Effector memory CD8-positive, alpha-beta T cell (primary cell): Measurements from ENCODE around the gene ZNF8.
"Not testable (repeated sequence)": the region's sequence is repeated elsewhere in the genome, so short reads cannot be mapped to it uniquely, and the experiment has no call there.

Experiments
- ATAC-seq: fragments of 150-1000 bp; cut with Tn5 transposase; replicated peaks from 2 replicates; pipeline ENCODE4 v1.10.0; 2021; ENCODE audit warnings: mild to moderate bottlenecking, moderate library complexity
- DNase-seq, 3 experiments: peaks; one replicate each; pipeline ENCODE4 v3.0.0; 2021
- H3K27ac Mint-ChIP-seq, 2 donors: one replicate each; pipeline ENCODE4 v1.8.0; 2022; ENCODE audit warnings: mild to moderate bottlenecking in 2 of 2, mixed read lengths in 2 of 2, moderate library complexity in 2 of 2
- H3K27me3 Mint-ChIP-seq, 2 donors: one replicate each; pipeline ENCODE4 v1.8.0; 2022; ENCODE audit warnings: mixed read lengths in 2 of 2
- H3K36me3 Mint-ChIP-seq: one replicate; pipeline ENCODE4 v1.8.0; 2022; ENCODE audit warnings: mild to moderate bottlenecking, moderate library complexity, mixed read lengths; ENCODE audit not compliant: insufficient read depth
- H3K4me1 Mint-ChIP-seq, 2 donors: one replicate each; pipeline ENCODE4 v1.8.0; 2022; ENCODE audit warnings: low read depth in 2 of 2, mixed read lengths in 2 of 2
- H3K4me3 Mint-ChIP-seq, 2 donors: one replicate each; pipeline ENCODE4 v1.8.0; 2022; ENCODE audit warnings: mild to moderate bottlenecking in 2 of 2, mixed read lengths in 2 of 2, moderate library complexity in 2 of 2
- H3K9me3 Mint-ChIP-seq, 2 donors: one replicate each; pipeline ENCODE4 v1.8.0; 2022; ENCODE audit warnings: mixed read lengths in 2 of 2
- total RNA-seq, 9 experiments: gene quantifications; one replicate each; lab custom pipeline; 2026; lab: John Stamatoyannopoulos, UW

Gene ZNF8
- total RNA-seq: 10.9 to 37.8 (median 14.9) reads per million in 9 experiments

GRCh38 chr19:58278541-58279041, at the start of gene ZNF8:
TSS of gene ZNF8 (plus strand) at chr19:58278955. CDS start at chr19:58279082, 127 bp downstream.
- peak within 1 kb of the TSS; percentile 90 to 91 for H3K4me3 Mint-ChIP-seq
- H3K36me3 Mint-ChIP-seq: peaks cover 22% of the 10 kb centered on the region
- no peaks in the 10 kb centered on the region for H3K9me3 Mint-ChIP-seq
- H3K4me1 Mint-ChIP-seq: peaks cover 30 to 42% of the 10 kb centered on the region in 2 donors
- ATAC-seq: peak; percentile 94
- DNase-seq: peak; percentile 91 to 97 (median 96)
- H3K27ac Mint-ChIP-seq: peak within 1 kb of the TSS; percentile 81 to 91
- H3K27me3 Mint-ChIP-seq: no peaks in the 10 kb centered on the region

- peaks cover 24% of the 10 kb centered on the region for H3K36me3 Mint-ChIP-seq
- peak overlapping the region; percentile 96 for H3K27ac Mint-ChIP-seq
- peak overlapping the region; percentile 95 to 97 for H3K4me3 Mint-ChIP-seq
- H3K9me3 Mint-ChIP-seq: peaks cover 1 to 10% of the 10 kb centered on the region in 2 donors
- ATAC-seq (peak; percentile 24), DNase-seq (no peak)
- no peaks in the 10 kb centered on the region for H3K27me3 Mint-ChIP-seq
- H3K4me1 Mint-ChIP-seq: peaks cover 20 to 23% of the 10 kb centered on the region in 2 donors
These were observed 49.5 kb upstream of the ZNF8 start for GRCh38 chr19:58229255-58229639.

GRCh38 chr19:58237324-58237723, 41.4 kb upstream of the ZNF8 start:
- DNase-seq (no peak), ATAC-seq (no peak)
- Mint-ChIP-seq H3K27me3 (no peaks in the 10 kb centered on the region), H3K4me3 (no peak overlapping the region), H3K4me1 (peaks cover 0 to 4% of the 10 kb centered on the region in 2 donors), H3K36me3 (peaks cover 41% of the 10 kb centered on the region), H3K9me3 (peaks cover 0 to 7% of the 10 kb centered on the region in 2 donors), H3K27ac (no peak overlapping the region)

- Mint-ChIP-seq H3K4me3 (no peak overlapping the region), H3K27me3 (no peaks in the 10 kb centered on the region), H3K36me3 (peaks cover 61% of the 10 kb centered on the region), H3K9me3 (peaks cover 4 to 5% of the 10 kb centered on the region in 2 donors), H3K27ac (no peak overlapping the region), H3K4me1 (no peaks in the 10 kb centered on the region)
- no peak for DNase-seq
- ATAC-seq: no peak
These were observed 35.4 kb upstream of the ZNF8 start for GRCh38 chr19:58243351-58243750.

GRCh38 chr19:58248886-58249285, 29.9 kb upstream of the ZNF8 start:
- H3K9me3 Mint-ChIP-seq: peaks cover 12 to 13% of the 10 kb centered on the region in 2 donors
- H3K4me3 Mint-ChIP-seq: no peak overlapping the region
- H3K36me3 Mint-ChIP-seq: peaks cover 51% of the 10 kb centered on the region
- no peak for DNase-seq
- ATAC-seq: no peak
- no peaks in the 10 kb centered on the region for H3K27me3 Mint-ChIP-seq
- H3K4me1 Mint-ChIP-seq: no peaks in the 10 kb centered on the region
- no peak overlapping the region for H3K27ac Mint-ChIP-seq

- peaks cover 8 to 12% of the 10 kb centered on the region in 2 donors for H3K9me3 Mint-ChIP-seq
- DNase-seq: no peak
These were observed 26.6 kb upstream of the ZNF8 start for GRCh38 chr19:58252102-58252685.

GRCh38 chr19:58258259-58258658, 20.5 kb upstream of the ZNF8 start:
- H3K36me3 Mint-ChIP-seq: peaks cover 34% of the 10 kb centered on the region
- not testable (repeated sequence) for H3K27ac Mint-ChIP-seq
- peaks cover 10 to 11% of the 10 kb centered on the region in 2 donors for H3K9me3 Mint-ChIP-seq

More at GRCh38 chr19:58252102-58252685, 26.6 kb upstream of the ZNF8 start:
- no peaks in the 10 kb centered on the region for H3K4me1 Mint-ChIP-seq
- peaks cover 36% of the 10 kb centered on the region for H3K36me3 Mint-ChIP-seq
- H3K4me3 Mint-ChIP-seq: no peak overlapping the region
- H3K27ac Mint-ChIP-seq: no peak overlapping the region
- ATAC-seq: no peak
- H3K27me3 Mint-ChIP-seq: no peaks in the 10 kb centered on the region

GRCh38 chr19:58261600-58261967, 17.2 kb upstream of the ZNF8 start:
- ATAC-seq (no peak), DNase-seq (no peak)
- Mint-ChIP-seq H3K36me3 (peaks cover 24% of the 10 kb centered on the region), H3K27me3 (no peaks in the 10 kb centered on the region), H3K9me3 (peaks cover 7 to 10% of the 10 kb centered on the region in 2 donors), H3K4me3 (no peak overlapping the region), H3K4me1 (peaks cover 0 to 4% of the 10 kb centered on the region in 2 donors), H3K27ac (no peak overlapping the region)

More at GRCh38 chr19:58258259-58258658, 20.5 kb upstream of the ZNF8 start:
- H3K4me3 Mint-ChIP-seq, ATAC-seq, H3K27me3 Mint-ChIP-seq, H3K4me1 Mint-ChIP-seq, DNase-seq: not testable (repeated sequence)

GRCh38 chr19:58261968-58262921, 16.5 kb upstream of the ZNF8 start:
- Mint-ChIP-seq H3K36me3 (peaks cover 24% of the 10 kb centered on the region), H3K27ac (no peak overlapping the region), H3K27me3 (no peaks in the 10 kb centered on the region), H3K4me3 (no peak overlapping the region), H3K9me3 (peaks cover 7 to 9% of the 10 kb centered on the region in 2 donors), H3K4me1 (peaks cover 0 to 4% of the 10 kb centered on the region in 2 donors)
- ATAC-seq (no peak), DNase-seq (no peak)

GRCh38 chr19:58262922-58263296, 15.8 kb upstream of the ZNF8 start:
- H3K9me3 Mint-ChIP-seq: peaks cover 3% of the 10 kb centered on the region in 2 donors
- no peak for ATAC-seq
- peaks cover 27% of the 10 kb centered on the region for H3K36me3 Mint-ChIP-seq
- no peak for DNase-seq
- no peaks in the 10 kb centered on the region for H3K27me3 Mint-ChIP-seq
- no peak overlapping the region for H3K4me3 Mint-ChIP-seq
- H3K27ac Mint-ChIP-seq: no peak overlapping the region
- peaks cover 0 to 1% of the 10 kb centered on the region in 2 donors for H3K4me1 Mint-ChIP-seq

- Mint-ChIP-seq H3K27ac (no peak overlapping the region), H3K27me3 (no peaks in the 10 kb centered on the region), H3K4me3 (no peak overlapping the region), H3K9me3 (peaks cover 0 to 2% of the 10 kb centered on the region in 2 donors), H3K36me3 (peaks cover 25% of the 10 kb centered on the region), H3K4me1 (no peaks in the 10 kb centered on the region)
- ATAC-seq (no peak), DNase-seq (no peak)
These were observed 13.7 kb upstream of the ZNF8 start for GRCh38 chr19:58265100-58265499.

GRCh38 chr19:58268344-58268743, 10.4 kb upstream of the ZNF8 start:
- Mint-ChIP-seq H3K27ac (no peak overlapping the region), H3K36me3 (peaks cover 32% of the 10 kb centered on the region), H3K27me3 (no peaks in the 10 kb centered on the region), H3K4me3 (no peak overlapping the region), H3K9me3 (peaks cover 0 to 2% of the 10 kb centered on the region in 2 donors), H3K4me1 (no peaks in the 10 kb centered on the region)
- no peak for ATAC-seq
- no peak for DNase-seq

- no peak overlapping the region for H3K27ac Mint-ChIP-seq
- no peak overlapping the region for H3K4me3 Mint-ChIP-seq
- peaks cover 12 to 22% of the 10 kb centered on the region in 2 donors for H3K4me1 Mint-ChIP-seq
- peaks cover 42% of the 10 kb centered on the region for H3K36me3 Mint-ChIP-seq
- H3K27me3 Mint-ChIP-seq: no peaks in the 10 kb centered on the region
- H3K9me3 Mint-ChIP-seq: peaks cover 0 to 2% of the 10 kb centered on the region in 2 donors
- DNase-seq (no peak), ATAC-seq (no peak)
These were observed 4.0 kb upstream of the ZNF8 start for GRCh38 chr19:58274771-58275201.
